ENCODE measurements around the gene AARS2.
A peak's percentile ranks its signal among the peaks of the same experiment; 100 is the strongest.
"Not testable (repeated sequence)": the region's sequence is repeated elsewhere in the genome, so short reads cannot be mapped to it uniquely, and the experiment has no call there.

AARS2 gene

GRCh38 chr6:44312901-44313788 is at the start of gene AARS2:
Gene AARS2 (minus strand): TSS chr6:44313347. CDS start chr6:44313323, 24 bp downstream.
- Histone ChIP-seq H3K36me3 (ENCODE audit: control insufficient read depth, insufficient read depth, low read length) (peaks cover 15% of the 10 kb centered on the region; the same call in 1 of the 2 replicates), H3K4me1 (ENCODE audit: control insufficient read depth, insufficient read depth, low read length) (no peaks in the 10 kb centered on the region), H3K4me3 (ENCODE audit: low read length) (peak within 1 kb of the TSS; percentile 87), H3K27me3 (ENCODE audit: control insufficient read depth, insufficient read depth, low read length) (no peaks in the 10 kb centered on the region), H3K9me3 (ENCODE audit: control insufficient read depth, insufficient read depth, low read length) (no peaks in the 10 kb centered on the region), H3K27ac (ENCODE audit: low read length) (no peak within 1 kb of the TSS)
- no CpG with 5 or more reads among the region's 52 CpGs for WGBS (ENCODE audit: insufficient coverage, insufficient read length)
- peak; percentile 82 for DNase-seq (ENCODE audit: low read depth, low spot score)

- Histone ChIP-seq H3K4me3 (ENCODE audit: low read length) (no peak overlapping the region), H3K9me3 (ENCODE audit: control insufficient read depth, insufficient read depth, low read length) (no peaks in the 10 kb centered on the region), H3K4me1 (ENCODE audit: control insufficient read depth, insufficient read depth, low read length) (no peaks in the 10 kb centered on the region), H3K27me3 (ENCODE audit: control insufficient read depth, insufficient read depth, low read length) (no peaks in the 10 kb centered on the region), H3K36me3 (ENCODE audit: control insufficient read depth, insufficient read depth, low read length) (no peaks in the 10 kb centered on the region), H3K27ac (ENCODE audit: low read length) (no peak overlapping the region)
- WGBS (ENCODE audit: insufficient coverage, insufficient read length), result no CpG with 5 or more reads among the region's 6 CpGs
- DNase-seq (ENCODE audit: low read depth, low spot score), result no peak
Measured at GRCh38 chr6:44361947-44362346, 48.8 kb upstream of the AARS2 start.

DNA sequence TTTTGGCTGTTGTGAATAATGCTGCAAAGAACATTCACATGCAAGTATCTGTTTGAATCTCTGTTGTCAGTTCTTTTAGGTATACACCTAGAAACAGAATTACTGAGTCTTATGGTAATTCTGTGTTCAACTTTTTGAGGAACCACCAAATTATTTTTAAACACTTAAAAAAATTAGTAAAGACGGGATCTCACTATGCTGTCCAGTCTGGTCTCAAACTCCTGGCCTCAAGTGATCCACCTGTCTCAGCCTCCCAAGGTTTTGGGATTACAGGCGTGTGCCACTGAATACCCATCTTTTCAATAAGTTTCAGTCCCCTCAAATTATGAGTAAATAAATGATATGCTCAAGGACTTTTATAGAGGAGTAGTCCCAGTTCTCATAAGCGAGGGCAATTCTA is 46.8 kb upstream of the AARS2 start:
- H3K9me3 ChIP-seq (ENCODE audit: control insufficient read depth, insufficient read depth, low read length), result no peaks in the 10 kb centered on the region
- DNase-seq (ENCODE audit: low read depth, low spot score), result no peak
- H3K27me3 ChIP-seq (ENCODE audit: control insufficient read depth, insufficient read depth, low read length), result no peaks in the 10 kb centered on the region
- no peaks in the 10 kb centered on the region for H3K4me1 ChIP-seq (ENCODE audit: control insufficient read depth, insufficient read depth, low read length)
- H3K27ac ChIP-seq (ENCODE audit: low read length), result no peak overlapping the region
- H3K36me3 ChIP-seq (ENCODE audit: control insufficient read depth, insufficient read depth, low read length), result no peaks in the 10 kb centered on the region
- no CpG with 5 or more reads among the region's 3 CpGs for WGBS (ENCODE audit: insufficient coverage, insufficient read length)
- no peak overlapping the region for H3K4me3 ChIP-seq (ENCODE audit: low read length)

DNA sequence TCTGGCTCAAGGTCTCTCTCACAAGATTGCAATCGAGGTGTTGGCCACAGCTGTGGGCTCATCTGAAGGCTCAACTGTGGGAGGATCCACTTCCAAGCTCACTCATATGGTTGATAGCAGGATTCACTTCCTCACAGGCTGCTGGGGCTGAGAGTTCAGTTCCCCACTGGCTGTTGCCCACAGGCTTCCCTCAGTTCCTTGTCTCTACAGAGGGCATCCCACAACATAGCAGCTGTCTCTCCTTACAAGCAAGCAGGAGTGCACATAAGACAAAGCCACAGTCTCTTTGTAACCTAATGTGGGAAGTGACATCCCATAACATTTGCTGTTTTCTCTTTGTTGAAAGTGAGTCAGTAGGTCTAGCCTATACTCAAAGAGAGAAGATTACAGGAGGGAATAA is 43.3 kb upstream of the AARS2 start:
- Histone ChIP-seq H3K9me3 (ENCODE audit: control insufficient read depth, insufficient read depth, low read length) (no peaks in the 10 kb centered on the region), H3K36me3 (ENCODE audit: control insufficient read depth, insufficient read depth, low read length) (no peaks in the 10 kb centered on the region), H3K4me1 (ENCODE audit: control insufficient read depth, insufficient read depth, low read length) (no peaks in the 10 kb centered on the region), H3K4me3 (ENCODE audit: low read length) (no peak overlapping the region), H3K27me3 (ENCODE audit: control insufficient read depth, insufficient read depth, low read length) (no peaks in the 10 kb centered on the region), H3K27ac (ENCODE audit: low read length) (no peak overlapping the region)
- DNase-seq (ENCODE audit: low read depth, low spot score), result no peak
- WGBS (ENCODE audit: insufficient coverage, insufficient read length), result no CpG with 5 or more reads among the region's 1 CpG

- no CpG with 5 or more reads among the region's 4 CpGs for WGBS (ENCODE audit: insufficient coverage, insufficient read length)
- no peaks in the 10 kb centered on the region for H3K4me1 ChIP-seq (ENCODE audit: control insufficient read depth, insufficient read depth, low read length)
- H3K27me3 ChIP-seq (ENCODE audit: control insufficient read depth, insufficient read depth, low read length), result no peaks in the 10 kb centered on the region
- H3K27ac ChIP-seq (ENCODE audit: low read length), result no peak overlapping the region
- no peak for DNase-seq (ENCODE audit: low read depth, low spot score)
- H3K9me3 ChIP-seq (ENCODE audit: control insufficient read depth, insufficient read depth, low read length), result no peaks in the 10 kb centered on the region
- no peaks in the 10 kb centered on the region for H3K36me3 ChIP-seq (ENCODE audit: control insufficient read depth, insufficient read depth, low read length)
- H3K4me3 ChIP-seq (ENCODE audit: low read length), result no peak overlapping the region
Measured at GRCh38 chr6:44355640-44356039, 42.5 kb upstream of the AARS2 start.

DNA sequence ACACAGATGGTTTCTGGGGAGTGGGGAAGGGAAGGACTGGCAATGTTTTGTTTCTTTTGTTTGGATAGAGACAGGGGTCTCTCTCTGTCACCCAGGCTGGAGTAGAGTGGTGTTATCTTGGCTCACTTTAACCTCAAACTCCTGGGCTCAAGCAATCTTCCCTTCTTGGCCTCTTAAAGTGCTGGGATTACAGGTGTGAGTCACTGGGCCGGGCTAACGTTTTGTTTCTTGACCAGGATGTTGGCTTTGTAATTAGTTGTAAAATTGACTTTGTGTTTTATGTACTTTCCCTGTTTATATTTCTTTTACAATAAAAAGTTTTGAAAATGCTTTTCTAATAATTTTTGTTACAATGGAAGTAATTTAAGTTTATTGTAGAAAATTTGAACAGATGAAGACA is 40.2 kb upstream of the AARS2 start:
- H3K27ac ChIP-seq (ENCODE audit: low read length), result no peak overlapping the region
- no peaks in the 10 kb centered on the region for H3K36me3 ChIP-seq (ENCODE audit: control insufficient read depth, insufficient read depth, low read length)
- no CpG with 5 or more reads among the region's 2 CpGs for WGBS (ENCODE audit: insufficient coverage, insufficient read length)
- H3K27me3 ChIP-seq (ENCODE audit: control insufficient read depth, insufficient read depth, low read length), result no peaks in the 10 kb centered on the region
- H3K4me3 ChIP-seq (ENCODE audit: low read length), result no peak overlapping the region
- H3K4me1 ChIP-seq (ENCODE audit: control insufficient read depth, insufficient read depth, low read length), result peaks cover 4% of the 10 kb centered on the region; the same call in 1 of the 2 replicates
- DNase-seq (ENCODE audit: low read depth, low spot score), result no peak
- H3K9me3 ChIP-seq (ENCODE audit: control insufficient read depth, insufficient read depth, low read length), result no peaks in the 10 kb centered on the region

- no peaks in the 10 kb centered on the region for H3K36me3 ChIP-seq (ENCODE audit: control insufficient read depth, insufficient read depth, low read length)
- H3K27me3 ChIP-seq (ENCODE audit: control insufficient read depth, insufficient read depth, low read length), result no peaks in the 10 kb centered on the region
- H3K9me3 ChIP-seq (ENCODE audit: control insufficient read depth, insufficient read depth, low read length), result no peaks in the 10 kb centered on the region
- peaks cover 4% of the 10 kb centered on the region; the same call in 1 of the 2 replicates for H3K4me1 ChIP-seq (ENCODE audit: control insufficient read depth, insufficient read depth, low read length)
- no peak overlapping the region for H3K4me3 ChIP-seq (ENCODE audit: low read length)
- no peak overlapping the region for H3K27ac ChIP-seq (ENCODE audit: low read length)
- DNase-seq (ENCODE audit: low read depth, low spot score), result no peak
- WGBS (ENCODE audit: insufficient coverage, insufficient read length), result no CpG with 5 or more reads among the region's 4 CpGs
Measured at GRCh38 chr6:44352259-44352658, 39.1 kb upstream of the AARS2 start.

- not testable (repeated sequence) for H3K4me3 ChIP-seq (ENCODE audit: low read length); DNase-seq (ENCODE audit: low read depth, low spot score); H3K9me3 ChIP-seq (ENCODE audit: control insufficient read depth, insufficient read depth, low read length); H3K4me1 ChIP-seq (ENCODE audit: control insufficient read depth, insufficient read depth, low read length); H3K36me3 ChIP-seq (ENCODE audit: control insufficient read depth, insufficient read depth, low read length); H3K27me3 ChIP-seq (ENCODE audit: control insufficient read depth, insufficient read depth, low read length); H3K27ac ChIP-seq (ENCODE audit: low read length)
- no CpG with 5 or more reads among the region's 4 CpGs for WGBS (ENCODE audit: insufficient coverage, insufficient read length)
Measured at GRCh38 chr6:44350650-44350994, 37.5 kb upstream of the AARS2 start.

GRCh38 chr6:44349904-44350649 is 36.9 kb upstream of the AARS2 start:
- 100% methylated on average over 1 of the region's 6 CpGs for WGBS (ENCODE audit: insufficient coverage, insufficient read length)
- no peak for DNase-seq (ENCODE audit: low read depth, low spot score)
- H3K4me1 ChIP-seq (ENCODE audit: control insufficient read depth, insufficient read depth, low read length), result peaks cover 4% of the 10 kb centered on the region; the same call in 1 of the 2 replicates
- no peaks in the 10 kb centered on the region for H3K27me3 ChIP-seq (ENCODE audit: control insufficient read depth, insufficient read depth, low read length)
- no peaks in the 10 kb centered on the region for H3K36me3 ChIP-seq (ENCODE audit: control insufficient read depth, insufficient read depth, low read length)
- H3K27ac ChIP-seq (ENCODE audit: low read length), result no peak overlapping the region
- no peaks in the 10 kb centered on the region for H3K9me3 ChIP-seq (ENCODE audit: control insufficient read depth, insufficient read depth, low read length)
- no peak overlapping the region for H3K4me3 ChIP-seq (ENCODE audit: low read length)

- not testable (repeated sequence) for H3K9me3 ChIP-seq (ENCODE audit: control insufficient read depth, insufficient read depth, low read length); H3K27ac ChIP-seq (ENCODE audit: low read length); H3K36me3 ChIP-seq (ENCODE audit: control insufficient read depth, insufficient read depth, low read length); H3K4me3 ChIP-seq (ENCODE audit: low read length); H3K4me1 ChIP-seq (ENCODE audit: control insufficient read depth, insufficient read depth, low read length); H3K27me3 ChIP-seq (ENCODE audit: control insufficient read depth, insufficient read depth, low read length); DNase-seq (ENCODE audit: low read depth, low spot score)
- no CpG with 5 or more reads among the region's 4 CpGs for WGBS (ENCODE audit: insufficient coverage, insufficient read length)
Measured at GRCh38 chr6:44346818-44347217, 33.7 kb upstream of the AARS2 start.

Data from iPS DF 6.9 (cell line).